Activated CD8-positive, alpha-beta memory T cell treated with anti-CD3 and anti-CD28 coated beads for 36 hours (primary cell): ENCODE measurements around the gene SLC43A1. TPM values are rescaled to one million over a fixed set of nuclear protein-coding genes. Genes with fewer than 3 reads are reported as not detected.

ENCODE experiments used
- CTCF ChIA-PET: fragments of 350-600 bp; sonication (Branson Sonifier 250); formaldehyde crosslinking; loops from one replicate; lab custom pipeline; 2021; ENCODE audit warnings: antibody characterized with exemption; lab: Charles Lee
- POLR2A ChIA-PET: fragments of 350-600 bp; sonication (Branson Sonifier 250); formaldehyde crosslinking; loops from one replicate; lab custom pipeline; 2021; ENCODE audit warnings: antibody characterized with exemption; lab: Charles Lee
- total RNA-seq, 2 experiments: library from RNA; stranded (reverse); gene quantifications; one replicate each; pipeline ENCODE4 v1.2.3, GENCODE V29; 2021

Gene SLC43A1
- total RNA-seq, 2 experiments from 2014 or later = 35.1 to 36.3 TPM

DNA sequence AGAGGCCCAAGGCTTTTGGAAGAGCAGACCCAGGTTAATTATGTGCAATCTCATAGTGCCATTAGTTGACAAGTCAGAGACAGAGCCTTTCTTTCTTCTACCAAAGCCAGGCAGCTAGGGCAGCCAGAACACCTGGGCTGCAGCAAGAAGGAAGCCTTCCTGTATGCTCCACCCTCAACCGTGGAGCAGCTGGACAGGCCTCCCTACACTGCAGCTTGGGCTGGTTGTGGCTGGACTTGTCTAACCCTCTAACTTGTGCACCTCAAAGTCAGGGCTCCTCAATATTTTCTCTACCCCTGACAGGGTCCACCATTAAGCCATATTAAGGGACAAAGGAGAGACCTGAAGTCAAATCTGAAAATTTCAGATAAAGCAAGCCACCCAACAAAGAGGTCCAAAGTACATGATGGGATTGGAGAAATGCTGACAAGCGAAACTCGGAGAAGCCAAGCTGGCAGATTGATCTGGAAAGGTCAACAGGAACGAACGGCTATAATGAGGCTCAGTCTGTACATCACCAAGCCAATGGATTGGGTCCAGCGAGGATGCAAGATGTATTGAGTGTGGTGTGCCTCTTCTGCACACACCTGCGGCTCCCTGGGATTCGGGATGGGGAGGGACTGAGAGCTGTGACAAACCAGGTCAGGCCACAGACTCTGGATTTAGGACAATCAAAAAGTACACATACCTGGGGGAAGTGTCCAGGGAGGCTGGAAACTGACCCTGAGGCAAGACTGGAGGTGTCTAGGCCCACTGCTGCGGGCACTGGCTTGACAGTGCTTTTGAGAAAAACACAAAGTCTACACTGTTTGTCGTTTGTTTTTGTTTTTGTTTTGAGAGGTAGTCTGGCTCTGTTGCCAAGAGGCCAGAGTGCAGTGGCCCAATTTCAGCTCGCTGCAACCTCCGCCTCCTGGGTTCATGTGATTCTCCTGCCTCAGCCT is 76.9 kb downstream of the SLC43A1 start:
- ChIA-PET CTCF (interaction anchor here (0.7 kb wide), 1 partner anchor 20 kb away, joined by 3 read pairs; no protein-coding TSS in a partner anchor), POLR2A (no interaction called here)

DNA sequence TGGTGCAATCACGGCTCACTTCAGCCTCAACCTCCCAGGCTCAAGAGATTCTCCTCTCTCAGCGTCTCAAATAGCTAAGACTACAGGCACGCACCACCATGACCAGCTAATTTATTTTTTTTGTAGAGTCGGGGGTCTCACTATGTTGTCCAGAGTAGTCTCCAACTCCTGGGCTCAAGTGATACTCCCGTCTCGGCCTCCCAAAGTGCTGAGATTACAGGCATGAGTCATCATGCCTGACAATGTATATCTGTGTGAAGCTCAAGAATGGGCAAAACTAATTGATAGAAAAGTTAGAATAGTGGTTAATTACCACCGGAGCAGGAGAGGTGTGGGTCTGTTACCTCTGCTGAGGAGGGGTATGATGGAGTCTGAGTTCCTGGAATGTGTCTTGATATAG is 79.5 kb downstream of the SLC43A1 start:
- POLR2A ChIA-PET = interaction anchor here (0.6 kb wide), 1 partner anchor 38 kb away, joined by 4 read pairs; no protein-coding TSS in a partner anchor
- CTCF ChIA-PET = interaction anchor here (1.0 to 1.2 kb wide), 3 partner anchors 10 to 88 kb away, joined by 3 to 4 read pairs (median 4); no protein-coding TSS in a partner anchor

DNA sequence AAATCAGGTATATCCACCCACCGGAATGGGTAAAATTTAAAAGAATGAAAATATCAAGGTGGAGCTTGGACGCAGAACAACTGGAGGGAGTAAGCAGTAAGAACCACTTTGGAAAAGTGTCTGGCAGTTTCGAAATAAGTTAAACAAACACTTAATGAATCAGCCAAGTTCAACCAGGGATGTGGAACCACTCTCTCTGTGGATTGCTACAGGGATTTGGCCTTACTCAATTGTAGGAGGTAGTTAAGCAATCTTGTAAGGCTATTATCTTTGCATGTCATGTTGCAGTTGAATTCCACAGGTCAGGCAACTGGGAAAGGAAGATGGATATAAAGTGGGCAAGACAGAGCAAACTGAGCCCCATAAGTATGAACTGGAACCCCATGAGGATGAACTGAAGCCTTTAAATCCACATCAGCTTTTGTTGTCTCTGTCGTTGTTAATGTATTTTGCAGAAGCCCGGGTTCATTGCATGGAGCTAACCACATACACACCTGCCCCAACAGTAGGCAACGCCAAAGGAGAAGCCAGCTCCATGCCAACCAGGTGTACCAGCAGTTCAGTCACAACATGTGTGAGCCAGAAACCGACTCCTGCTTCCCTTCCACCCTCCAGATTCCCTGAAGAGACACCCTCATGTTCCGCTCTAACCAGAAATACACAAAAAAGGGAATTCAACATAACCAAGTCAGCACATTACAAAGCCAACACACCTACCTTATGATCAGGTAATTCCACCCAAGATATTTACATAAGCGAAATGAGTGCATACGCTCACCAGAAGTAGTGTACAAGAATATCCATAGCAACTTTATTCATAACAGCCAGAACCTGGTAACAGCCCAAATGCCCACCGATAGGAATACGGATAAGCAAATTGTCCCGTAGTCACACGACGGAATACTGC is 80.6 kb downstream of the SLC43A1 start:
- ChIA-PET POLR2A (no interaction called here), CTCF (interaction anchor here (1.1 to 1.3 kb wide), 2 partner anchors 23 to 29 kb away, joined by 3 to 9 read pairs; no protein-coding TSS in a partner anchor)

Other genes starting within 250 kb of the SLC43A1 start
- gene TNKS1BP1, start 190.8 kb downstream of the SLC43A1 start, total RNA-seq = 10 to 100 TPM; 13.3 to 13.8 TPM
- 100 to 1,000 TPM; 311 to 314 TPM for gene SSRP1, start 179.8 kb downstream of the SLC43A1 start, total RNA-seq
- not detected for gene P2RX3, start 177.3 kb downstream of the SLC43A1 start, total RNA-seq
- gene PRG3, start 134.6 kb downstream of the SLC43A1 start, total RNA-seq = not detected
- 1 to 10 TPM in 1 of 2 experiments, not detected in 1; 1.0 TPM for gene PRG2, start 125.1 kb downstream of the SLC43A1 start, total RNA-seq
- gene SLC43A3, start 88.6 kb downstream of the SLC43A1 start, total RNA-seq = 100 to 1,000 TPM; 444 to 465 TPM
- under 1 TPM; 0.23 to 0.36 TPM for gene RTN4RL2, start 55.2 kb downstream of the SLC43A1 start, total RNA-seq
- 100 to 1,000 TPM; 137 to 140 TPM for gene TIMM10, start 15.1 kb upstream of the SLC43A1 start, total RNA-seq
- gene SMTNL1, start 21.9 kb upstream of the SLC43A1 start, total RNA-seq = not detected
- 10 to 100 TPM; 81.3 to 88.9 TPM for gene UBE2L6, start 52.0 kb upstream of the SLC43A1 start, total RNA-seq
- gene SERPING1, start 82.0 kb upstream of the SLC43A1 start, total RNA-seq = not detected
- not detected for gene YPEL4, start 134.2 kb upstream of the SLC43A1 start, total RNA-seq
- 10 to 100 TPM; 19.8 to 20.5 TPM for gene CLP1, start 142.1 kb upstream of the SLC43A1 start, total RNA-seq
- 10 to 100 TPM; 81.9 to 82.2 TPM for gene ZDHHC5, start 152.4 kb upstream of the SLC43A1 start, total RNA-seq
- gene MED19, start 196.5 kb upstream of the SLC43A1 start, total RNA-seq = 10 to 100 TPM; 16.4 to 18.0 TPM
- 100 to 1,000 TPM; 115 to 116 TPM for gene TMX2, start 196.9 kb upstream of the SLC43A1 start, total RNA-seq
- 100 to 1,000 TPM; 238 to 252 TPM for gene SELENOH, start 225.8 kb upstream of the SLC43A1 start, total RNA-seq
- not detected for gene BTBD18, start 236.1 kb upstream of the SLC43A1 start, total RNA-seq
- gene CTNND1, start 246.1 kb upstream of the SLC43A1 start, total RNA-seq = 1 to 10 TPM; 3.4 to 4.4 TPM